Measurements from ENCODE around the gene SIVA1. TPM values are rescaled to one million over a fixed set of nuclear protein-coding genes. Genes with fewer than 3 reads are reported as not detected.

Gene SIVA1
- total RNA-seq, 2 donors from 2014 or later, result 137 to 238 TPM

DNA sequence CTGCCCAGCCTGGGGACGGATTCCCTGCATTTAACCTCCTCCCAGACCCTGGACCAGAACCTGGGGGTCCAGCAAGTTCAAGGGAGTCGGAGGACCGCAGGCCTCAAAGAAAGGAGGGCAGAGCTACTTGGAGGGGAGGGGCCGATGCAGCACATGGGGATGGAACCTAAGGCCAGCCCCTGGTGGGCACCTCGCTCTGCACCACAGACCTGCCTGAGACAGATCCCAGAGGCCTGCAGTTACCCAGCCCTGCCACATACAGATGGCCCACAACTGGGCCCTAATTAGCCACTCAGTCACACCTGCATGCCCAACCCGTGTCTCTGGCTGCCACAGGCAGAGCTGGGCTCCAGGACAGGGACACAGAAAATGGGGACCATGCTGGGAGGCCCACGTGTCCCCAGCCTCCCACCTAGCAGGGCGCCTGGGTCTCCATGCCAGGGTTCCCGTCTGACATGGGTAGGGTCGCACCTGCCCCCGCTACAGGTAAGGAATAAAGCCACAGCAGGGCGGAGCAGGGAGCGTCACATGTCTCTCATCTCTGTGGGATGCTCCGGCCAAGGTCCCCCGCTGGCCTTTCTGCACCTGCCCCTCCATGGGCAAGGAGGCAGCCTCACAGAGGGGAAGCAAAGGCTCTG, 25.9 kb downstream of the SIVA1 start:
- Histone ChIP-seq H3K27me3 (no peaks in the 10 kb centered on the region), H3K36me3 (peaks cover 31% of the 10 kb centered on the region), H3K4me1 (no peaks in the 10 kb centered on the region), H3K27ac (no peak overlapping the region), H3K4me3 (no peak overlapping the region), H3K9me3 (no peaks in the 10 kb centered on the region)
- DNase-seq (ENCODE audit: low spot score), result no peak
- TF ChIP-seq, protein P1, sequence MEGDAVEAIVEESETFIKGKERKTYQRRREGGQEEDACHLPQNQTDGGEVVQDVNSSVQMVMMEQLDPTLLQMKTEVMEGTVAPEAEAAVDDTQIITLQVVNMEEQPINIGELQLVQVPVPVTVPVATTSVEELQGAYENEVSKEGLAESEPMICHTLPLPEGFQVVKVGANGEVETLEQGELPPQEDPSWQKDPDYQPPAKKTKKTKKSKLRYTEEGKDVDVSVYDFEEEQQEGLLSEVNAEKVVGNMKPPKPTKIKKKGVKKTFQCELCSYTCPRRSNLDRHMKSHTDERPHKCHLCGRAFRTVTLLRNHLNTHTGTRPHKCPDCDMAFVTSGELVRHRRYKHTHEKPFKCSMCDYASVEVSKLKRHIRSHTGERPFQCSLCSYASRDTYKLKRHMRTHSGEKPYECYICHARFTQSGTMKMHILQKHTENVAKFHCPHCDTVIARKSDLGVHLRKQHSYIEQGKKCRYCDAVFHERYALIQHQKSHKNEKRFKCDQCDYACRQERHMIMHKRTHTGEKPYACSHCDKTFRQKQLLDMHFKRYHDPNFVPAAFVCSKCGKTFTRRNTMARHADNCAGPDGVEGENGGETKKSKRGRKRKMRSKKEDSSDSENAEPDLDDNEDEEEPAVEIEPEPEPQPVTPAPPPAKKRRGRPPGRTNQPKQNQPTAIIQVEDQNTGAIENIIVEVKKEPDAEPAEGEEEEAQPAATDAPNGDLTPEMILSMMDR (IDR thresholded peaks at IDR 0.05), result no peak

DNA sequence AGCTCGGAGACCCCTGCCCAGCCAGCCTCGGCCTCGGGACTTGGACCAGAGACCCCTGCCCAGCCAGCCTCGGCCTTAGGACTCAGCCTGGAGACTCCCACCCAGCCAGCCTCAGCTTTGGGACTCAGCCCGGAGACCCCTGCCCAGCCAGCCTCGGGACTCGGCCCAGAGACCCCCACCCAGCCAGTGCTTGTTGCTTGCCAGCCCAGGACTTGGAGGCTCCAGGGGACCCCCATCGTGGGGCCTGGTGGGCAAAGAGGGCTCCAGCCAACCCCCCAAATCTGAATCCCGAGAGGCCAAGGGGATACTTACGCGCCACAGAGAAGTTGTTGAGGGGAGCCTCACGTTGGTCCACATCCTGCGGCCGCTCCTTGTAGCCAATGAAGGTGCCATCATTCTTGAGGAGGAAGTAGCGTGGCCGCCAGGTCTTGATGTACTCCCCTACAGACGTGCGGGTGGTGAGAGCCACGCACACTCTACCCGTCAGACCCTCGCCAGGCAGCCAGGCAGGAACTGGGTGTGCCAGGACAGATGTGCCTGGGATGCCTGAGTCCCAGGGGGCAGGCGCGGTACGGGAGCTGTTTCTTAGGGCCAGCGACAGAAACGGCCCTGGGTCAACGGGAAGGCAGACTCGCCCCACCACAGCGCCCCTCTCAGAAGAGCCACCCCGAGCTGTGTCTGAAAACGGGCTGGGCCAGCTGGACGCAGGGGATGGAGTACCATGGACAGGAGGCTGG, 27.0 kb downstream of the SIVA1 start:
- Histone ChIP-seq H3K36me3 (peaks cover 30% of the 10 kb centered on the region), H3K4me3 (no peak overlapping the region), H3K27ac (no peak overlapping the region)

DNA sequence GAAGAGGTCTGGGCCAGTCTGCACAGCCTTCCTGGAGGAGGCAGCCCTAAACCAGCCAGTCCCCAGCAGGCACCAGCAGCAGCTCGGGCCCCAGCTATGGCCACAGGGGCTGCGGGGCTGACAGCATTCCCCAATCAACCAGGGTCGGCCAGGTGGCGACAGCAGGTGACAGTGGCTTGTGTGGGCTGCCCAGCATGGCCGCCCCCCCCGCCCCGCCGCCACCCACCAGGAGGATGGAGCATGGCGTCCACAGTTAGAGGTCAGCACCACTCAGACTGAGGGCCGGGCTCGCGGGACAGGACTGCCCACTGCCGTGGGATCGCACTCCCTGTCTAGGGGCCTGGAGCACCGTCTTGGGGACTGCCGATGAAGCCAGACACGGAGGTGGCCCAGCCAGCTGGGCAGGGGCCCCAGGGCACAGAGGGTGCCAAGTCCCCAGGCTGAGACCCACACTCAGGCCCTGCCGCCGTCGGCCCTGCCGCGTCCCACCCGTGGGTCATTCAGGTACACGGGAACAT, 27.6 kb downstream of the SIVA1 start:
- Histone ChIP-seq H3K4me1 (peaks cover 0 to 6% of the 10 kb centered on the region in 2 donors), H3K36me3 (peaks cover 24% of the 10 kb centered on the region), H3K27me3 (no peaks in the 10 kb centered on the region), H3K4me3 (no peak overlapping the region), H3K27ac (no peak overlapping the region), H3K9me3 (no peaks in the 10 kb centered on the region)
- no peak for DNase-seq (ENCODE audit: low spot score)
- TF ChIP-seq, protein P1 (IDR thresholded peaks at IDR 0.05), result no peak

More for the DNA sequence above, 27.0 kb downstream of the SIVA1 start:
- H3K27me3 ChIP-seq, result no peaks in the 10 kb centered on the region
- H3K4me1 ChIP-seq, result peaks cover 0 to 2% of the 10 kb centered on the region in 2 donors
- no peaks in the 10 kb centered on the region for H3K9me3 ChIP-seq
- TF ChIP-seq, protein P1 (IDR thresholded peaks at IDR 0.05), result no peak
- DNase-seq (ENCODE audit: low spot score), result no peak

DNA sequence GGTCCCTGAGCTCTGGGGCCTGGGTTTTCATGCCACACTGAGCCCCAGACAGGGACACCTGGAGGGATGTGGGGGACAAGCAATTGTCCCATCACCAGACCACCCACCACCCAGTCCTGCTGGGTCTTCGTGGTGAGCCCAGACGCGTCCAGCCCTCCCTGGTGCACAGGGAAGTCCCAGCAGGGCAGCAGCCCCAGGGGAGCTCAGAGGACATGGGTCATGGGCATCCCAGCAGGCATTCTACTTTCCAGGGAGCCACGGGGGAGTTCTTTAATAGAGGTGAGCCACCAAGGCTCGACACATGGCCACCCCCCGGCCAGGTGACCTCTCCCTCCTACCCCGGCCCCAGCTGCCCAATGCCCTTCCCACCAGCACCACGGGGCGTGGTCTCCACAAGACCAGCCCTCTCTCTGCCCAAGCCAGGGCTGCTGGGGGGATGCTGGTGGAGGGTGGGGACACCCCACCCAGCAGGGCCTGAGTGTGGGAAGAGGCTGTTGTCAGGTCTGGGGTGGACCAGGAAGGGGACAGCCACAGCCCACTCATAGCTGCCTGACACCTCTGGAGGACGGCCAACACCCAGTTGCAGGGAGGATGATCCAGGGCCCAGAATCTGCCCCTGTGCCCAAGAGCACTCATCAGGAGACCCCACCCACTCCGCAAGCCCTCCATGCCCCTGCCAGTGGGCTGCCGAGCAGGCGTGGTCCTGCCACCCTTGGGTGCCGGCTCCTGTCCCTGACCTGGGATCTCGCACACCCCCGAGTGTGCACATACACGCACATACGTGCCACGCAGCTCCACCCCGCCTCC, 28.5 kb downstream of the SIVA1 start:
- TF ChIP-seq, protein P1 (IDR thresholded peaks at IDR 0.05), result no peak
- Histone ChIP-seq H3K4me1 (peaks cover 0 to 7% of the 10 kb centered on the region in 2 donors), H3K9me3 (no peaks in the 10 kb centered on the region), H3K4me3 (no peak overlapping the region), H3K27ac (no peak overlapping the region), H3K27me3 (no peaks in the 10 kb centered on the region), H3K36me3 (peaks cover 20% of the 10 kb centered on the region)
- no peak for DNase-seq (ENCODE audit: low spot score)

DNA sequence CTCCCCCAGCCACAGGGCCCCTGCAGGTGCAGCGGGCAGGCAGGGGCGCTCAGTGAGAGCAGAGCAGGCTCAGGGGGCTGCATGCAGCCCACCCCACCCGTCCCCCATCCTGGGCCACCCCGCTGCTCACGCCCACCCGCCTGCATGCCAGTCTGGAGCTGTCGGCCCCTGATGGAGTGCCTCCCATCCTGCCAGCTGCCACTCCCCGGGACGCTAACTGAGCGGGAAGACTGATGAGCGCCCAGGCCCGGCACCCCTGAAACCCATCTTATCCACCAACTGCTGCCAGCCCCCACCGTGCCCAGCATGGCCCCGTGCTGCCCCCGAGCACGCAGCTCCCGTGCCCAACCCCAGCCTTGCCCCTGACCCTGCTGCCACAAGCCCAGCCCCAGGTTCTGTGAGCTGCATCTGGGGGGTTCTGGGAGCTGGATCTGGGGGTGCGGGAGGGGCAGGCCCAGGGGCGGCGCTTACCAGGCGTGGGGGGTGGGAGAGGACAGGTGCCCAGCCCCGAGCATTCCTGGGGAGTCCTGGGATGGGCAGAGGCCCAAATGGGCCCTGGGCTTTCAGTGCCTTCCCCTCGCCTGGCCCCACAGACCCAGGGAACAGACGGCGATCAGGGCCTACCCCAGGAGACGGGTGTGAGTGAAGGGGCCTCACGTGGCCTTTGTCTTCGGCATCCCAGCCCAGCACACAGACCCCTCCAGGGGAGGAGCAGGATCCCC, 29.3 kb downstream of the SIVA1 start:
- H3K27me3 ChIP-seq, result no peaks in the 10 kb centered on the region
- H3K9me3 ChIP-seq, result no peaks in the 10 kb centered on the region
- peaks cover 0 to 15% of the 10 kb centered on the region in 2 donors for H3K4me1 ChIP-seq
- DNase-seq (ENCODE audit: low spot score), result no peak
- no peak overlapping the region for H3K27ac ChIP-seq
- TF ChIP-seq, protein P1 (IDR thresholded peaks at IDR 0.05), result no peak
- peaks cover 17% of the 10 kb centered on the region for H3K36me3 ChIP-seq
- no peak overlapping the region for H3K4me3 ChIP-seq
